ENCODE results near the gene FOXC1.

DNA sequence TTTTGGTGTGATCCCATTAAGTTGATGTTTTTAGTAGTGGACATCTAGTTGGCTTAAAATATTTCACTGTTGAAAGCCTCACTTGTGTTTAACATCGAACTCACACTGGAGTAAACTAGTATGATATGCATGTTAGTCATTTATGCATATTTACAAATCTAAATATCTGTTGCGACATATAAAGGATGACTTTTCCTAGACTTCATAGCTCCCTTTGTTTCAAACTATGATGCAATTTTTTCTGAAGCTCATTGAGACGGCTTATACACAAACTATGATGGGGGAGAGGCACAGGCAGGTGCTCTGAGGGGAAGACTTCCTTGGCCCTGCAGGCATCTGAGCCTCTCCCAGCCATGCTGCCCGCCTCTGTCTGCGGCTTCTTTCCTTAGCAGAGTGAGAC lies 11.8 kb upstream of the FOXC1 start:
- TF ChIP-seq, protein P1, sequence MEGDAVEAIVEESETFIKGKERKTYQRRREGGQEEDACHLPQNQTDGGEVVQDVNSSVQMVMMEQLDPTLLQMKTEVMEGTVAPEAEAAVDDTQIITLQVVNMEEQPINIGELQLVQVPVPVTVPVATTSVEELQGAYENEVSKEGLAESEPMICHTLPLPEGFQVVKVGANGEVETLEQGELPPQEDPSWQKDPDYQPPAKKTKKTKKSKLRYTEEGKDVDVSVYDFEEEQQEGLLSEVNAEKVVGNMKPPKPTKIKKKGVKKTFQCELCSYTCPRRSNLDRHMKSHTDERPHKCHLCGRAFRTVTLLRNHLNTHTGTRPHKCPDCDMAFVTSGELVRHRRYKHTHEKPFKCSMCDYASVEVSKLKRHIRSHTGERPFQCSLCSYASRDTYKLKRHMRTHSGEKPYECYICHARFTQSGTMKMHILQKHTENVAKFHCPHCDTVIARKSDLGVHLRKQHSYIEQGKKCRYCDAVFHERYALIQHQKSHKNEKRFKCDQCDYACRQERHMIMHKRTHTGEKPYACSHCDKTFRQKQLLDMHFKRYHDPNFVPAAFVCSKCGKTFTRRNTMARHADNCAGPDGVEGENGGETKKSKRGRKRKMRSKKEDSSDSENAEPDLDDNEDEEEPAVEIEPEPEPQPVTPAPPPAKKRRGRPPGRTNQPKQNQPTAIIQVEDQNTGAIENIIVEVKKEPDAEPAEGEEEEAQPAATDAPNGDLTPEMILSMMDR (IDR thresholded peaks at IDR 0.05; ENCODE audit: poor library complexity) = no peak
- TF ChIP-seq EZH2 (IDR thresholded peaks at IDR 0.05; ENCODE audit: borderline replicate concordance) = no peak

All from hepatocyte (in vitro differentiated cells).